CD8-positive, alpha-beta memory T cell (primary cell): Measurements from ENCODE around the gene IL1RL1. TPM values are rescaled to one million over a fixed set of nuclear protein-coding genes. Genes with fewer than 3 reads are reported as not detected.
A peak's percentile ranks its signal among the peaks of the same experiment; 100 is the strongest.

Source experiments
- CTCF ChIA-PET: fragments of 350-600 bp; sonication (Branson Sonifier 250); formaldehyde crosslinking; loops from one replicate; lab custom pipeline; 2021; ENCODE audit warnings: antibody characterized with exemption; lab: Charles Lee
- POLR2A ChIA-PET: fragments of 350-600 bp; sonication (Branson Sonifier 250); formaldehyde crosslinking; loops from one replicate; lab custom pipeline; 2021; ENCODE audit warnings: antibody characterized with exemption; lab: Charles Lee
- DNase-seq, 5 donors: peaks; one replicate each; pipeline versions ENCODE4 v3.0.0 to v3.0.0-alpha.2; 2020 to 2022; ENCODE audit warnings: mixed read lengths in 1 of 5
- H3K27ac ChIP-seq: one replicate; pipeline ENCODE4 v1.7.0; 2013; ENCODE audit warnings: low read depth, mild to moderate bottlenecking, low read length, moderate library complexity
- H3K27me3 ChIP-seq: 2 replicates; pipeline ENCODE4 v1.7.0; 2013; ENCODE audit warnings: low read length, mild to moderate bottlenecking; ENCODE audit not compliant: insufficient read depth, poor library complexity, severe bottlenecking
- H3K36me3 ChIP-seq: 2 replicates; pipeline ENCODE4 v1.7.0; 2013; ENCODE audit warnings: mild to moderate bottlenecking, low read length, moderate library complexity; ENCODE audit not compliant: insufficient read depth
- H3K4me1 ChIP-seq: 2 replicates; pipeline ENCODE4 v1.7.0; 2013; ENCODE audit warnings: mild to moderate bottlenecking, low read length, moderate library complexity; ENCODE audit not compliant: insufficient read depth
- H3K4me3 ChIP-seq: 2 replicates; pipeline ENCODE4 v1.7.0; 2013; ENCODE audit warnings: mild to moderate bottlenecking, low read length
- H3K9me3 ChIP-seq: 2 replicates; pipeline ENCODE4 v1.7.0; 2013; ENCODE audit warnings: mild to moderate bottlenecking, low read length
- H3K27ac Mint-ChIP-seq, 8 donors: one replicate each; pipeline ENCODE4 v1.8.0; 2020 to 2021; ENCODE audit warnings: mixed read lengths in 8 of 8, mild to moderate bottlenecking in 6 of 8, inconsistent platforms in 3 of 8, moderate library complexity in 3 of 8
- H3K27me3 Mint-ChIP-seq, 2 donors: one replicate each; pipeline ENCODE4 v1.8.0; 2020 to 2021; ENCODE audit warnings: mixed read lengths in 2 of 2, mild to moderate bottlenecking in 1 of 2, moderate library complexity in 1 of 2
- H3K36me3 Mint-ChIP-seq, 3 donors: one replicate each; pipeline ENCODE4 v1.8.0; 2020 to 2021; ENCODE audit warnings: mixed read lengths in 3 of 3, inconsistent platforms in 1 of 3, mild to moderate bottlenecking in 1 of 3
- H3K4me1 Mint-ChIP-seq, 3 donors: one replicate each; pipeline ENCODE4 v1.8.0; 2020 to 2021; ENCODE audit warnings: mixed read lengths in 3 of 3, inconsistent platforms in 1 of 3, mild to moderate bottlenecking in 1 of 3
- H3K4me3 Mint-ChIP-seq, 7 donors: one replicate each; pipeline ENCODE4 v1.8.0; 2020 to 2021; ENCODE audit warnings: mixed read lengths in 7 of 7, mild to moderate bottlenecking in 6 of 7, moderate library complexity in 4 of 7, inconsistent platforms in 2 of 7
- H3K9me3 Mint-ChIP-seq, 5 donors: one replicate each; pipeline ENCODE4 v1.8.0; 2020 to 2022; ENCODE audit warnings: mixed read lengths in 5 of 5, mild to moderate bottlenecking in 3 of 5, moderate library complexity in 2 of 5, inconsistent platforms in 1 of 5
- polyA plus RNA-seq: library from polyadenylated mRNA; unstranded; fragments of 300-500 nt; fragmentation: Illumina TruSeq; gene quantifications from one replicate; pipeline ENCODE4 v1.2.3, GENCODE V29; 2021
- total RNA-seq, 2 experiments: library from RNA; stranded (reverse); gene quantifications; one replicate each; pipeline ENCODE4 v1.2.3, GENCODE V29; 2021

The IL1RL1 gene
- total and polyA plus RNA-seq, 3 experiments from 2014 or later: 0.14 to 0.35 (median 0.22) TPM

GRCh38 chr2:102340778-102341177 is 29.4 kb downstream of the IL1RL1 start:
- Histone ChIP-seq H3K27me3 (no peaks in the 10 kb centered on the region), H3K27ac (no peak overlapping the region), H3K36me3 (no peaks in the 10 kb centered on the region), H3K4me1 (no peaks in the 10 kb centered on the region), H3K4me3 (no peak overlapping the region), H3K9me3 (no peaks in the 10 kb centered on the region)
- ChIA-PET CTCF (interaction anchor here (1.0 kb wide), 2 partner anchors 51 to 100 kb away, joined by 3 to 4 read pairs; no protein-coding TSS in a partner anchor), POLR2A (interaction anchor here (0.6 kb wide), 1 partner anchor 923 kb away, joined by 3 read pairs; no protein-coding TSS in a partner anchor)
- Mint-ChIP-seq H3K9me3 (no peaks in the 10 kb centered on the region), H3K27ac (no peak overlapping the region), H3K4me1 (no peaks in the 10 kb centered on the region), H3K4me3 (no peak overlapping the region), H3K36me3 (no peaks in the 10 kb centered on the region), H3K27me3 (peaks cover 0 to 2% of the 10 kb centered on the region in 2 donors)
- DNase-seq: no peak

DNA sequence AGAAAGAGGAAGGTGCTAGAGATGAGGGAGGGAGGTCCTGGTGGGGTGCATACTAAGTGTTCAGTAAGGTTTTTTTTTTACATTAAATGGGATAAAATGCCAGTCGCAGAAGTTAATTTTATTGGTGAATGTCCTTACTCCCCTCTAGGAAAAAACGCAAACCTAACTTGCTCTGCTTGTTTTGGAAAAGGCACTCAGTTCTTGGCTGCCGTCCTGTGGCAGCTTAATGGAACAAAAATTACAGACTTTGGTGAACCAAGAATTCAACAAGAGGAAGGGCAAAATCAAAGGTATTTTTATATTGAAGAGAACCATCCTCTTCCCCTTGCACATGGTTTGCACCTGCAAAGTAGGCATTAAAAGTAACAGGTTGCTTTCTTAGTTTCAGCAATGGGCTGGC is 31.5 kb downstream of the IL1RL1 start:
- CTCF ChIA-PET: no interaction called here
- H3K4me1 Mint-ChIP-seq: no peaks in the 10 kb centered on the region
- no peak for DNase-seq
- no peaks in the 10 kb centered on the region for H3K36me3 ChIP-seq
- H3K4me1 ChIP-seq: no peaks in the 10 kb centered on the region
- H3K27me3 ChIP-seq: no peaks in the 10 kb centered on the region
- H3K27ac Mint-ChIP-seq: no peak overlapping the region
- no peaks in the 10 kb centered on the region for H3K36me3 Mint-ChIP-seq
- POLR2A ChIA-PET: no interaction called here
- H3K9me3 ChIP-seq: no peaks in the 10 kb centered on the region
- H3K9me3 Mint-ChIP-seq: no peaks in the 10 kb centered on the region
- peaks cover 2 to 6% of the 10 kb centered on the region in 2 donors for H3K27me3 Mint-ChIP-seq
- no peak overlapping the region for H3K27ac ChIP-seq
- H3K4me3 ChIP-seq: no peak overlapping the region
- no peak overlapping the region for H3K4me3 Mint-ChIP-seq

DNA sequence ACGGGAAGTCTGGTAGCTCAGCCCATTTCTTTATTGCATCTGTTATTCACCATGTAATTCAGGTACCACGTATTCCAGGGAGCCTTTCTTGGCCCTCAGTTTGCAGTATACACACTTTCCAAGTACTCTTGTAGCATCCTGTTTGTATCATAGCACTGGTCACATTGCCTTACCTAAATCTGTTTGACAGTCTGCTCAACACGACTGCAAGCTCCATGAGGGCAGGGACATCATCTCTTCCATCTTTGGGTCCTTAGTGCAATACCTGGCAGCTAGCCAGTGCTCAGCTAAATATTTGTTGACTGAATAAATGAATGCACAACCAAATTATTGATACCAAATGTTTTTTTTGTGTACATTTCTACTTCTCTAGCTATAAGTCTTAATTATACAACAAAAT is 33.0 kb downstream of the IL1RL1 start:
- peaks cover 2 to 6% of the 10 kb centered on the region in 2 donors for H3K27me3 Mint-ChIP-seq
- Histone ChIP-seq H3K27me3 (no peaks in the 10 kb centered on the region), H3K4me3 (no peak overlapping the region), H3K4me1 (no peaks in the 10 kb centered on the region), H3K27ac (no peak overlapping the region), H3K36me3 (no peaks in the 10 kb centered on the region), H3K9me3 (no peaks in the 10 kb centered on the region)
- H3K4me1 Mint-ChIP-seq: no peaks in the 10 kb centered on the region
- H3K4me3 Mint-ChIP-seq: no peak overlapping the region
- no peak overlapping the region for H3K27ac Mint-ChIP-seq
- H3K9me3 Mint-ChIP-seq: no peaks in the 10 kb centered on the region
- H3K36me3 Mint-ChIP-seq: no peaks in the 10 kb centered on the region
- DNase-seq: no peak
- ChIA-PET POLR2A (no interaction called here), CTCF (interaction anchor here (0.6 to 1.1 kb wide), 4 partner anchors 12 to 104 kb away, joined by 3 read pairs; partner anchors contain the start of gene IL18R1)

DNA sequence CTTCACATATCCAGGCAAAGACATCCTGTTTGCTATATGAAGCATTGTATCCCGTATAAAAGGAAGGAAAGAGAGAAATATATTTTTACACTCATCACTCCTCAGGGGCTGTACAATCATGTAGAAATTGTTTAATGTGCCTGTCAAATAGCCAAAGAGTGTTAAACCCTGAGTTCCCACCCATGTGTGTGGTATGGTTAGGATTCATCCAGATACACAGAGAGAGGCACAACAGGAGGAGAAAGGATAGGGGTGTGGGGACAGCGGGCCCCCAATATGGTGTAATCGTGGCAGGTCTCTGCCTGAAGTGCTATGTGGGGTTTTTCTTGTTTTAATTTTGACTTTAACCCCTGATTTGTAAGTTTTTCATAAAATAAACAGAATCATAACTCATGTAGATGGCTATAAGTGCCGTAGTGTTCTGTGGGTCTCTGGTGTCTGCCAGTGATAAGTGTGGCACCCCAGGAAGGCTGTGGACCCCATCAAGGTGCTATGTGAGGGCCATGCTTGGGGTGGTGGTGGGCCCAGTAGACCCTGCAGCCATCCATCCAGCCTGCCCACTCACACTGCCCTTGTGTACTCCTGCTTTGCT is 34.1 kb downstream of the IL1RL1 start:
- no peaks in the 10 kb centered on the region for H3K27me3 ChIP-seq
- ChIA-PET CTCF (no interaction called here), POLR2A (no interaction called here)
- no peak for DNase-seq
- no peaks in the 10 kb centered on the region for H3K9me3 Mint-ChIP-seq
- H3K36me3 ChIP-seq: no peaks in the 10 kb centered on the region
- H3K27me3 Mint-ChIP-seq: peaks cover 2 to 6% of the 10 kb centered on the region in 2 donors
- H3K4me1 ChIP-seq: no peaks in the 10 kb centered on the region
- H3K4me1 Mint-ChIP-seq: no peaks in the 10 kb centered on the region
- no peak overlapping the region for H3K4me3 ChIP-seq
- H3K9me3 ChIP-seq: no peaks in the 10 kb centered on the region
- H3K27ac ChIP-seq: no peak overlapping the region
- H3K4me3 Mint-ChIP-seq: no peak overlapping the region
- no peak overlapping the region for H3K27ac Mint-ChIP-seq
- no peaks in the 10 kb centered on the region for H3K36me3 Mint-ChIP-seq

GRCh38 chr2:102346381-102347130 is 35.2 kb downstream of the IL1RL1 start:
- Mint-ChIP-seq H3K4me1 (no peaks in the 10 kb centered on the region), H3K27me3 (peaks cover 2 to 6% of the 10 kb centered on the region in 2 donors), H3K27ac (no peak overlapping the region), H3K36me3 (no peaks in the 10 kb centered on the region), H3K4me3 (no peak overlapping the region), H3K9me3 (no peaks in the 10 kb centered on the region)
- Histone ChIP-seq H3K27ac (no peak overlapping the region), H3K4me1 (no peaks in the 10 kb centered on the region), H3K27me3 (no peaks in the 10 kb centered on the region), H3K4me3 (no peak overlapping the region), H3K9me3 (no peaks in the 10 kb centered on the region), H3K36me3 (no peaks in the 10 kb centered on the region)
- DNase-seq: no peak
- CTCF ChIA-PET: interaction anchor here (0.7 kb wide), 1 partner anchor 97 kb away, joined by 3 read pairs; no protein-coding TSS in a partner anchor
- POLR2A ChIA-PET: no interaction called here

DNA sequence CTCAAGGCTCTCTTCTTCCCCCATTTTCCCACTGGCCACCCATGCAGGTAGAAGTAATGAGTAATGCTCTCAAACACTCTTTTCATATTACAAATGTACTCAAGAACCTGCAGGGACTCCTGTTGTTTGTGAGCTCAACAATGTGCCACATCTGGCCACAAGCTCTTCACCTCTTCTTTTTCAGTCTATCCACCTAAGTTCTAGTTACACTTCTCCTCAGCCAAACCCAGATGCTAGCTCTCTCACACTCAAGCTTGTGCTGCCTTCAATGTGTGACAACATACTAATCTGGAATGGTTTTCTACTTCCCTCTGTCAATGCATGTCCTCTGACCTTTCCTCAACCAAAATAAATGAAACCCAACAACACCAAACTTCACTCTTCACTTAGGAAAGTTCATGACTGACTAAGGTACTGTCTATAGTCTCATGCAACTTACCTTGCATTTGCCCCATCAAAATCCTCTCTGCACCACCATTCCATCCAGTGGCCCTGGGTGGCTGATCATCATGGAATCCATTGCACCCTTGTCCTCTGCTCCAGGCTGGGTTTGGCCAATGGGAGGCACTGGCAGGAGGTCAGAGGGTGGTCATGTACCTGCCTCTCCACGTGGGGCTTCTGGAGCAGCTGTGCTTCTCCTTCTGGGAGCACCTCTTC is 38.9 kb downstream of the IL1RL1 start:
- Mint-ChIP-seq H3K4me3 (no peak overlapping the region), H3K9me3 (no peaks in the 10 kb centered on the region), H3K4me1 (peaks cover under 1 to 6% (median 3%) of the 10 kb centered on the region in 3 donors), H3K36me3 (no peaks in the 10 kb centered on the region), H3K27ac (peak overlapping the region in 1 of 8 donors; percentile 42), H3K27me3 (peaks cover 2 to 6% of the 10 kb centered on the region in 2 donors)
- Histone ChIP-seq H3K4me1 (peaks cover 3% of the 10 kb centered on the region), H3K27me3 (no peaks in the 10 kb centered on the region), H3K36me3 (no peaks in the 10 kb centered on the region), H3K4me3 (no peak overlapping the region), H3K9me3 (no peaks in the 10 kb centered on the region), H3K27ac (no peak overlapping the region)
- CTCF ChIA-PET: interaction anchor here (1.1 to 1.2 kb wide), 2 partner anchors 28 to 110 kb away, joined by 3 to 6 read pairs; no protein-coding TSS in a partner anchor
- no peak for DNase-seq
- POLR2A ChIA-PET: interaction anchor here (0.6 kb wide), 1 partner anchor 110 kb away, joined by 11 read pairs; no protein-coding TSS in a partner anchor

GRCh38 chr2:102355526-102356380 is 44.4 kb downstream of the IL1RL1 start, which contains the start of gene IL18R1:
TSS of gene IL18R1 (plus strand) at chr2:102355796. CDS start at chr2:102362661, 6,865 bp downstream.
- CTCF ChIA-PET: interaction anchor here (0.7 to 1.5 kb wide), 23 partner anchors 10 to 121 kb away, joined by 3 to 16 read pairs (median 3); no protein-coding TSS in a partner anchor
- H3K9me3 Mint-ChIP-seq: no peaks in the 10 kb centered on the region
- Histone ChIP-seq H3K27me3 (no peaks in the 10 kb centered on the region), H3K4me3 (peak within 1 kb of the TSS; percentile 68), H3K36me3 (no peaks in the 10 kb centered on the region), H3K27ac (peak within 1 kb of the TSS; percentile 58), H3K9me3 (no peaks in the 10 kb centered on the region), H3K4me1 (peaks cover 10% of the 10 kb centered on the region)
- POLR2A ChIA-PET: interaction anchor here (0.6 to 0.8 kb wide), 2 partner anchors 9 to 63 kb away, joined by 3 read pairs; no protein-coding TSS in a partner anchor
- peaks cover 36 to 52% (median 47%) of the 10 kb centered on the region in 3 donors for H3K4me1 Mint-ChIP-seq
- H3K36me3 Mint-ChIP-seq: peaks cover 0 to 4% (median 0%) of the 10 kb centered on the region in 3 donors
- peaks cover 0 to 2% of the 10 kb centered on the region in 2 donors for H3K27me3 Mint-ChIP-seq
- DNase-seq: peak; percentile 60 to 74 (median 68)
- H3K4me3 Mint-ChIP-seq: peak within 1 kb of the TSS; percentile 92 to 100 (median 98)
- H3K27ac Mint-ChIP-seq: peak within 1 kb of the TSS; percentile 89 to 99 (median 97)
